Measurements from ENCODE around the gene APOF. TPM values are rescaled to one million over a fixed set of nuclear protein-coding genes. Genes with fewer than 3 reads are reported as not detected.

Gene APOF
- total and polyA plus RNA-seq, 2 of the 8 experiments (the other 6 are each of a cell fraction or from before 2014, with no cell fraction given), result not detected

- peak overlapping the region; percentile 51 to 66 for H3K4me2 ChIP-seq (ENCODE audit: insufficient read depth in 1 of 2, low read depth in 2 of 2, low read length in 2 of 2)
- no peak overlapping the region for H3K23ac ChIP-seq (ENCODE audit: insufficient read length)
- H3K79me1 ChIP-seq (ENCODE audit: low read depth, low read length), result no peaks in the 10 kb centered on the region
- no peak overlapping the region for H3K18ac ChIP-seq (ENCODE audit: extremely low read depth, low read length)
- H3K27me3 ChIP-seq (replicated peaks in 1 of 4; ENCODE audit: control insufficient read depth in 3 of 4, extremely low read depth in 1 of 4, insufficient read depth in 3 of 4, low read length in 3 of 4), result peaks cover 0 to 3% (median 0%) of the 10 kb centered on the region in 4 experiments; a peak in 1 of 7 replicates
- H4K91ac ChIP-seq (replicated peaks; ENCODE audit: insufficient read length, low read length), result no peak overlapping the region
- H3K4me1 ChIP-seq (replicated peaks in 1 of 4; ENCODE audit: control insufficient read depth in 3 of 4, insufficient read depth in 4 of 4, low read length in 3 of 4), result peaks cover 0 to 5% (median 2%) of the 10 kb centered on the region in 4 experiments; a peak in 4 of 7 replicates
- H3K14ac ChIP-seq (ENCODE audit: insufficient read length), result no peak overlapping the region
- H4K8ac ChIP-seq (ENCODE audit: extremely low read depth, insufficient read depth, low read length), result no peak overlapping the region
- H3K23me2 ChIP-seq (ENCODE audit: low read depth, low read length), result no peaks in the 10 kb centered on the region
- no peak overlapping the region for H2BK120ac ChIP-seq (replicated peaks; ENCODE audit: low read depth, low read length)
- no peak overlapping the region for H2AFZ ChIP-seq (ENCODE audit: low read length)
- H3K4ac ChIP-seq (replicated peaks; ENCODE audit: insufficient read length, low read depth, low read length), result no peak overlapping the region
- TF ChIP-seq TBP (IDR thresholded peaks at IDR 0.05; ENCODE audit: low read depth, low read length) (no peak), CREB1 (IDR thresholded peaks at IDR 0.05) (no peak), POLR2AphosphoS5 (IDR thresholded peaks at IDR 0.05; ENCODE audit: low read depth, low read length) (no peak), CBX8 (IDR thresholded peaks at IDR 0.05; ENCODE audit: borderline replicate concordance, low read depth, low read length) (no peak)
- no peaks in the 10 kb centered on the region for H3K9me3 ChIP-seq (ENCODE audit: insufficient read depth in 2 of 2, low read depth in 1 of 2, low read length in 1 of 2)
- H3K79me2 ChIP-seq (ENCODE audit: control insufficient read depth in 1 of 2, insufficient read depth in 2 of 2, low read length in 2 of 2), result peaks cover 0 to 8% of the 10 kb centered on the region in 2 experiments; a peak in 1 of 4 replicates
- no peak overlapping the region for H2BK15ac ChIP-seq (ENCODE audit: low read length)
- peaks cover 2 to 27% (median 18%) of the 10 kb centered on the region in 4 experiments; a peak in 6 of 8 replicates for H3K36me3 ChIP-seq (ENCODE audit: control insufficient read depth in 2 of 4, insufficient read depth in 4 of 4, low read length in 3 of 4)
- FAIRE-seq (no peak), DNase-seq (ENCODE audit: low read depth in 1 of 2, low spot score in 2 of 2) (no peak)
- no peak overlapping the region for H3K56ac ChIP-seq (replicated peaks; ENCODE audit: insufficient read length, low read depth, low read length)
- H3K27ac ChIP-seq (ENCODE audit: low read depth, low read length), result no peak overlapping the region
- no peak overlapping the region for H2BK20ac ChIP-seq (ENCODE audit: low read length)
- ChIA-PET POLR2A (ENCODE audit: partially characterized antibody) (interaction anchor here (0.7 to 5.1 kb wide), 16 partner anchors 12 to 278 kb away, joined by 3 to 55 read pairs (median 4); partner anchors contain the start of genes CNPY2, COQ10A, IL23A and PAN2), CTCF (ENCODE audit: partially characterized antibody) (interaction anchor here (0.6 to 3.4 kb wide), 15 partner anchors 12 to 1728 kb away, joined by 3 to 24 read pairs (median 4); partner anchors contain the start of genes CNPY2, PAN2 and SPRYD4)
- H3K4me3 ChIP-seq (ENCODE audit: extremely low read depth in 1 of 4, insufficient read depth in 2 of 4, low read depth in 3 of 4, low read length in 4 of 4), result peak overlapping the region; percentile 78 to 88 (median 84)
- H4K5ac ChIP-seq (ENCODE audit: insufficient read length, low read depth, low read length), result no peak overlapping the region
- no peak overlapping the region for H2AK5ac ChIP-seq (ENCODE audit: low read depth, low read length)
- no peak overlapping the region for H2BK5ac ChIP-seq (ENCODE audit: low read depth, low read length)
- no peak overlapping the region for H2BK12ac ChIP-seq (ENCODE audit: low read depth, low read length)
- peak overlapping the region; percentile 49 to 66 (median 60); a peak in 3 of 7 replicates for H3K9ac ChIP-seq (replicated peaks in 1 of 4; ENCODE audit: extremely low read depth in 1 of 4, low read depth in 3 of 4, low read length in 3 of 4)
- 78% methylated on average over 1 of the region's 1 CpG; no CpG with 5 or more reads in 1 of the 2 experiments for WGBS, 2 experiments (ENCODE audit: extremely low coverage in 1 of 2, insufficient coverage in 1 of 2, insufficient read length in 1 of 2, insufficient replicate concordance in 2 of 2, low coverage in 1 of 2, low lambda C conversion rate in 2 of 2, missing lambda C conversion rate in 1 of 2)
- no peaks in the 10 kb centered on the region for H4K20me1 ChIP-seq (replicated peaks in 1 of 2; ENCODE audit: control insufficient read depth in 1 of 2, insufficient read depth in 2 of 2, low read length in 2 of 2)
Measured at GRCh38 chr12:56358836-56359532, 3.7 kb downstream of the APOF start.
